ENCODE results near the gene MYBPHL. TPM values are rescaled to one million over a fixed set of nuclear protein-coding genes. Genes with fewer than 3 reads are reported as not detected.

The MYBPHL gene
- total RNA-seq, 4 donors from 2014 or later, result 0.46 TPM; not detected in 3

DNA sequence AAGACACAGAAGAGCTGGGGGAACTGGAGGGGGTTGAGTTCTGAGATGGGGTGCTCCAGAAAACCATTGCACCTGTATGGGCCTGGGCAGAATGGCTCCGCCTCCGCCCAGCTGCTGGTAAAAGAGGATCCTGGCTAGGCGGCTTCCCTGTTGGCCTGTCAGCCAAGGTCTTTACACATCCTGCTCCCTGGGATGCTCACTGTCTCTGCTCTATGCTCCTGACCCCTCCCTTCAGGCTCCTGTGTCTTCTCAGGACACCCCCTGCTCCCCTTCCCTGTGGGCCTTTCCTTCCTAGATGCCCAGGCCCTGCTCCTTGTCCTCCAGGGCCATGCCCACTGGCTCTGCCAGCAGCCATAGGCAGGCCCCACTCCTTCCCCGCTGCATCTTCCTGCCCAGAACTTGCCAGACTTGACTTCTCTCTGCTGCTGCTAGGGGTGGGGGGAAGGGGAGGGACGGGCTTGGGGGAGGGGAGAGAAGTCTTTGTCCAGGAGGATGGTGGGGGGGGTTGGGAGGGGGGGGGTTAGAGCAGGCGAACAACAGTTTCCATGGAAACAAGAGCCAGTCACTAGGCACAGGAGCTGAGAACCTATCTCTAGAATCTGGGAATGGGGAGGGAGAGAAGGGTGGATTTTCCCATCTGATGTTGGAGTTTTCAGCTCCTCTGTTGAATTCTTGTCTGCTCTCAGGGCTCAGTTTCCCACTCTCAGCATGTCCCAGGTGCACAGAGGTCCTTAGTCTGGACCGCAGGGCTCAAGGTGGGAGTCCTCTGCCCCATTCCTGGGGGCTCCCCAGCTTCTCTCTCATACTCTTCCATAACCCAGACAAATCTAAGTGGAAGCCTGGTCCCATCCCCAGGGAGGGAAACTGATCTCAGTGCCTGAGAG, 46.9 kb downstream of the MYBPHL start:
- TF ChIP-seq POLR2AphosphoS5 (IDR thresholded peaks at IDR 0.05), result no peak
- no peak for TF ChIP-seq EP300 (IDR thresholded peaks at IDR 0.05)
- TF ChIP-seq, protein P1, sequence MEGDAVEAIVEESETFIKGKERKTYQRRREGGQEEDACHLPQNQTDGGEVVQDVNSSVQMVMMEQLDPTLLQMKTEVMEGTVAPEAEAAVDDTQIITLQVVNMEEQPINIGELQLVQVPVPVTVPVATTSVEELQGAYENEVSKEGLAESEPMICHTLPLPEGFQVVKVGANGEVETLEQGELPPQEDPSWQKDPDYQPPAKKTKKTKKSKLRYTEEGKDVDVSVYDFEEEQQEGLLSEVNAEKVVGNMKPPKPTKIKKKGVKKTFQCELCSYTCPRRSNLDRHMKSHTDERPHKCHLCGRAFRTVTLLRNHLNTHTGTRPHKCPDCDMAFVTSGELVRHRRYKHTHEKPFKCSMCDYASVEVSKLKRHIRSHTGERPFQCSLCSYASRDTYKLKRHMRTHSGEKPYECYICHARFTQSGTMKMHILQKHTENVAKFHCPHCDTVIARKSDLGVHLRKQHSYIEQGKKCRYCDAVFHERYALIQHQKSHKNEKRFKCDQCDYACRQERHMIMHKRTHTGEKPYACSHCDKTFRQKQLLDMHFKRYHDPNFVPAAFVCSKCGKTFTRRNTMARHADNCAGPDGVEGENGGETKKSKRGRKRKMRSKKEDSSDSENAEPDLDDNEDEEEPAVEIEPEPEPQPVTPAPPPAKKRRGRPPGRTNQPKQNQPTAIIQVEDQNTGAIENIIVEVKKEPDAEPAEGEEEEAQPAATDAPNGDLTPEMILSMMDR (IDR thresholded peaks at IDR 0.05), result no peak
- no peak for TF ChIP-seq POLR2A (IDR thresholded peaks at IDR 0.05)
- 20 to 96% methylated on average over 1 to 3 of the region's 7 CpGs for whole genome bisulfite sequencing, 2 donors (ENCODE audit: low coverage in 1 of 2)
- H3K27ac ChIP-seq, result no peak overlapping the region
- no peak for ATAC-seq
- peaks cover 0 to 52% of the 10 kb centered on the region in 2 donors for H3K36me3 ChIP-seq
- no peaks in the 10 kb centered on the region for H3K27me3 ChIP-seq
- H3K4me1 ChIP-seq, result peaks cover 0 to 33% (median 6%) of the 10 kb centered on the region in 3 donors
- no peak overlapping the region for H3K4me3 ChIP-seq
- H3K9me3 ChIP-seq, result no peaks in the 10 kb centered on the region

DNA sequence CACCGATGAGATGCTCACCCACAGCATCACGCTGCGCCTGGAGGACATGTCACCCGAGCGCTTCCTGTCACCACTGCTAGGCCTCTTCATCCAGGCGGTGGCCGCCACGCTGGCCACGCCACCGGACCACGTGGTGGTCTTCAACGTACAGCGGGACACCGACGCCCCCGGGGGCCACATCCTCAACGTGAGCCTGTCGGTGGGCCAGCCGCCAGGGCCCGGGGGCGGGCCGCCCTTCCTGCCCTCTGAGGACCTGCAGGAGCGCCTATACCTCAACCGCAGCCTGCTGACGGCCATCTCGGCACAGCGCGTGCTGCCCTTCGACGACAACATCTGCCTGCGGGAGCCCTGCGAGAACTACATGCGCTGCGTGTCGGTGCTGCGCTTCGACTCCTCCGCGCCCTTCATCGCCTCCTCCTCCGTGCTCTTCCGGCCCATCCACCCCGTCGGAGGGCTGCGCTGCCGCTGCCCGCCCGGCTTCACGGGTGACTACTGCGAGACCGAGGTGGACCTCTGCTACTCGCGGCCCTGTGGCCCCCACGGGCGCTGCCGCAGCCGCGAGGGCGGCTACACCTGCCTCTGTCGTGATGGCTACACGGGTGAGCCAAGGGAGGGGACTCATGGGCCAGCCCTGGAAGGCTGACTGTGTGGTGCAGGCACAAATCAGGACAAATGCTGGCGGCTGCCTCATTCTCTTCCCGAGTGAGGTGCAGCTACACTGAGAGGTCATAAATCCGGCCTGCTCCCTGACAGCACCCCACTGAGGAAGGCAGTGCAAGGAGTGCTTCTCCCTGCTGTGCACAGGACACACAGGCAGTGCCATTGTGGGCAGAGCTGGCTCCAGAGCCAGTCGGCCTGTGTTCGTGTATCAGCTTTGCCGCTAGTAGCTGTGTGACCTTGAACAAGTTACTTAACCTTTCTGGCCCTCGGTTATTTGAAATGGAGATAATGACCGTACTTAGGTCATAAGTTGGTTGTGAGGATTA, 48.0 kb downstream of the MYBPHL start:
- 58 to 76% methylated on average over 2 to 6 of the region's 69 CpGs for WGBS, 2 donors (ENCODE audit: low coverage in 1 of 2)
- Histone ChIP-seq H3K27ac (no peak overlapping the region), H3K4me1 (peaks cover 0 to 37% (median 17%) of the 10 kb centered on the region in 3 donors), H3K4me3 (no peak overlapping the region), H3K36me3 (peaks cover 0 to 43% of the 10 kb centered on the region in 2 donors), H3K9me3 (no peaks in the 10 kb centered on the region), H3K27me3 (no peaks in the 10 kb centered on the region)
- ATAC-seq, result no peak
- TF ChIP-seq EP300 (IDR thresholded peaks at IDR 0.05) (no peak), POLR2AphosphoS5 (IDR thresholded peaks at IDR 0.05) (no peak), POLR2A (IDR thresholded peaks at IDR 0.05) (no peak)
- TF ChIP-seq, protein P1 (IDR thresholded peaks at IDR 0.05), result no peak

DNA sequence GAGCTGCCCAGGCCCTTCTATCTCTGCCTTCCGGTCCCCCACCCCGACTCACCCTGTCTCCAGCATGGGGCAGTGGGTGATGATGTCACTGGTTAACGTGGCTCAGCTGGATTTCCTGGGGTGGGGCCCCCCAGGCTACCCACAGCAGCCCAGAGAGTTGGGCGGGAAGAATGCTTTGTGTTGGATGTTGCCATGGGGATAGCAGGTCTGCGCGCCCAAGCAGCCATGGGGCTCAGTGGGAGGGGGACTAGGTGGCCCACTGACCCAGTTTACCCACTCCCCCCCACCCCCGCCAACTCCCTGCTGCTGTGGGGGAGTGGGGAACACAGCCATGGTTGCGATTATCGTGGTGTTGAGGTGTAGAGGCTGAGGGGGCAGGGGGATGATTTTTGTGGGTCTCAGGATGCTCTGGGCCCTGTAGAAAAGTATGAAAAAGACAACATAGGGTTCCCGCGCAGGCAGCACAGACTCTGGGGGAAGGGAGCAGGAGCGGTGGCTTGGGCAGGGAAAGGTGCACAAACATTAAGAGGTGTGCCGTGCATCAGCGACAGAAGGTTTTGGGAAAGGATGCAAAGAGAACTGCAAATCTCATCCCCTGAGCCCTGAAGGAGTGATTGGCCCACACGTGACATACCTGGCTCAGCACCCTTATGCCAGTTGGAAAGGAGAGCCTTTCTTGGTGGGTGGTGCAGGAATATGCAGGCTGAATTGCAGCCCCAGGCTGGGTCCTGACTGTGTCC, 49.0 kb downstream of the MYBPHL start:
- Histone ChIP-seq H3K36me3 (peaks cover 0 to 43% of the 10 kb centered on the region in 2 donors), H3K27ac (no peak overlapping the region), H3K27me3 (no peaks in the 10 kb centered on the region), H3K9me3 (no peaks in the 10 kb centered on the region), H3K4me3 (no peak overlapping the region), H3K4me1 (peaks cover 0 to 37% (median 25%) of the 10 kb centered on the region in 3 donors)
- TF ChIP-seq POLR2A (IDR thresholded peaks at IDR 0.05), result no peak
- TF ChIP-seq POLR2AphosphoS5 (IDR thresholded peaks at IDR 0.05), result no peak
- TF ChIP-seq EP300 (IDR thresholded peaks at IDR 0.05), result no peak
- TF ChIP-seq, protein P1 (IDR thresholded peaks at IDR 0.05), result no peak
- 56 to 84% methylated on average over 4 of the region's 15 CpGs for WGBS, 2 donors (ENCODE audit: low coverage in 1 of 2)
- ATAC-seq, result no peak

DNA sequence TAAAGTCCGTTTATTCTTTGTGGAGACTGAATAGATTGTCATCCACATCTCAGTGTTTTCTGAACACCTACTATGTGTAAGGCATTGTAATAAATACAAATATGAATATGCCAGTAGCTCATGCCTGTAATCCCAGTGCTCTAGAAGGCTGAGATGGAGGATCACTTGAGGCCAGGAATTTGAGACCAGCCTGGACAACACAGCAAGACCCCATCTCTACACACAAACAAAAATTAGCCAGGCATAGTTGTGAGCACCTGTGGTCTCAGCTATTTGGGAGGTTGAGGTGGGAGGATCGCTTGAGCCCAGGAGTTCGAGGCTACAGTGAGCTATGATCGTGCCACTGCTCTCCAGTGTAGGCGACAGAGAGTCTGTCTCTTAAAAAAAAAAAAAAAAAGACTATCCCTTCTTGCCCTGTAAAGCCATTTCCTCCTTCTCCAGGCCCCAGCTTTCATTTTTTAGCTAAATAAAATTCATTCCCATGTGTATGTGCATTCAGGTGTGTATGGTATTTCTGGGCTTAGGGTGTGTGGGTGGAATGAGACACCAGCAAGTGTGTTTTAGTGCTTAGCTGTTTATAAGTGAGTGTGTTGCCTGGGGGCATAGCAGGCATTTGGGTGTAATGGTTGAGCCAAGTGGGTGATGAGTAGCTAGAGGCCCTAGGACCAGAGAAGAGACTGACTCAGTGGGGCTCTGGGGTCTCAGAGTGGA, 49.7 kb downstream of the MYBPHL start:
- TF ChIP-seq POLR2A (IDR thresholded peaks at IDR 0.05) (no peak), POLR2AphosphoS5 (IDR thresholded peaks at IDR 0.05) (no peak), EP300 (IDR thresholded peaks at IDR 0.05) (no peak)
- TF ChIP-seq, protein P1 (IDR thresholded peaks at IDR 0.05), result no peak
- Histone ChIP-seq H3K27me3 (no peaks in the 10 kb centered on the region), H3K4me3 (no peak overlapping the region), H3K4me1 (peaks cover 0 to 43% (median 25%) of the 10 kb centered on the region in 3 donors), H3K9me3 (no peaks in the 10 kb centered on the region), H3K27ac (no peak overlapping the region), H3K36me3 (peaks cover 0 to 38% of the 10 kb centered on the region in 2 donors)
- ATAC-seq, result no peak
- 67 to 91% methylated on average over 1 to 5 of the region's 5 CpGs for WGBS, 2 donors (ENCODE audit: low coverage in 1 of 2)
